GM12892 (cell line): ENCODE data around the gene PTCSC3.

ENCODE experiments used
- POLR2A ChIP-seq: IDR thresholded peaks from 2 replicates; pipeline ENCODE4 v1.6.1; 2011; ENCODE audit warnings: low read depth, low read length, control low read depth
- POLR2AphosphoS5 ChIP-seq: IDR thresholded peaks from 2 replicates; pipeline ENCODE4 v1.6.1; 2011; ENCODE audit warnings: low read depth, low read length, control low read depth
- TAF1 ChIP-seq: IDR thresholded peaks from 2 replicates; pipeline ENCODE4 v1.6.1; 2011; ENCODE audit warnings: low read depth, mild to moderate bottlenecking, control low read depth, low read length, borderline replicate concordance

- TF ChIP-seq TAF1 (no peak), POLR2A (no peak), POLR2AphosphoS5 (no peak)
Measured at GRCh38 chr14:36134038-36134437, 42.5 kb downstream of the PTCSC3 start.
